Psoas muscle (tissue), 8 donors: ENCODE measurements around the gene AGA. TPM values are rescaled to one million over a fixed set of nuclear protein-coding genes. Genes with fewer than 3 reads are reported as not detected.

Source experiments
- ATAC-seq, 4 donors: fragments of 200-7000 bp; cut with Tn5 transposase; one replicate each; pipeline ENCODE4 v1.9.1; 2020; ENCODE audit warnings: moderate library complexity in 3 of 4, mild to moderate bottlenecking in 2 of 4
- DNase-seq, 2 donors: peaks; one replicate each; pipeline ENCODE4 v3.0.0-alpha.2; 2020
- H3K27ac ChIP-seq: fragments of 200-600 bp; one replicate; pipeline ENCODE4 v1.8.0; 2022
- H3K27me3 ChIP-seq, 3 donors: fragments of 200-600 bp in 1 of 3; one replicate each; pipeline versions ENCODE4 v1.6.1 to v1.8.0; 2013 to 2022; ENCODE audit warnings: low read length in 2 of 3, mild to moderate bottlenecking in 2 of 3, moderate library complexity in 1 of 3; ENCODE audit not compliant: insufficient read depth in 3 of 3
- H3K36me3 ChIP-seq, 2 donors: fragments of 200-600 bp in 1 of 2; one replicate each; pipeline versions ENCODE4 v1.6.1 to v1.8.0; 2013 to 2022; ENCODE audit warnings: low read depth in 1 of 2, mild to moderate bottlenecking in 1 of 2, moderate library complexity in 1 of 2; ENCODE audit not compliant: insufficient read depth in 1 of 2
- H3K4me1 ChIP-seq: fragments of 200-600 bp; one replicate; pipeline ENCODE4 v1.8.0; 2022
- H3K4me3 ChIP-seq: fragments of 200-600 bp; one replicate; pipeline ENCODE4 v1.8.0; 2022; ENCODE audit warnings: mild to moderate bottlenecking
- H3K9me3 ChIP-seq: fragments of 200-600 bp; one replicate; pipeline ENCODE4 v1.8.0; 2022
- CTCF ChIP-seq: fragments of 200-600 bp; IDR thresholded peaks from one replicate; pipeline ENCODE4 v1.8.0; 2022; ENCODE audit warnings: antibody characterized with exemption
- WGBS, 3 donors: extraction: QIAGEN DNeasy Blood & Tissue Kit; methylation state at CpG; one replicate each; pipeline versions ENCODE4 v1.1.6 to v1.1.7; 2013; 5-methylcytosine and 5-hydroxymethylcytosine counted together
- intact Hi-C, 2 donors: fragments of 100-400 bp; cut with DNase I; formaldehyde crosslinking; loops; one replicate each; pipeline versions ENCODE4 v1.11.0 to v1.14.2; 2022
- polyA plus RNA-seq, 3 donors: library from polyadenylated mRNA; stranded (reverse); fragments of 200-250 nt; gene quantifications; one replicate each; pipeline ENCODE4 v1.2.3, GENCODE V29; 2013
- total RNA-seq, 4 donors: library from RNA; stranded (reverse); fragmentation: NEBNext Ultra II Directional in 2 of 4; extraction: Animal tissue kit (Norgen Biotek cat#: 25700) in 2 of 4; gene quantifications; one replicate each; pipeline versions ENCODE4 v1.2.1 to v1.2.4, GENCODE V29; 2021 to 2023
- donor health status: healthy with polysubstance abuse.
- donor health status: DM: no; HTN: no; CAD: no; lungs with moderate emphysema.
- donor health status: Bipolar disorder and iron deficiency.
- donor health status: healthy.
- donor health status: DM: yes; HTN: yes; CAD: no.
- donor health status: DM: no; HTN: no; CAD: no.
- donor health status: DM: no; HTN: no; CAD: no.
- donor health status: DM: yes; HTN: yes; CAD: no.

The AGA gene
- total and polyA plus RNA-seq, 7 donors, result 3.5 to 6.7 (median 5.7) TPM

GRCh38 chr4:177384856-177385397 is 57.3 kb downstream of the AGA start:
- no peaks in the 10 kb centered on the region for H3K27me3 ChIP-seq
- no peaks in the 10 kb centered on the region for H3K9me3 ChIP-seq
- H3K4me1 ChIP-seq, result no peaks in the 10 kb centered on the region
- ATAC-seq, result no peak
- no peak for DNase-seq
- no peaks in the 10 kb centered on the region for H3K36me3 ChIP-seq
- 71 to 76% (median 72%) methylated on average over 4 of the region's 4 CpGs for WGBS, 3 donors
- H3K4me3 ChIP-seq, result no peak overlapping the region
- no peak overlapping the region for H3K27ac ChIP-seq
- intact Hi-C loops, result no loop called here
- TF ChIP-seq CTCF, result no peak

GRCh38 chr4:177381762-177382310 is 60.4 kb downstream of the AGA start:
- no peak overlapping the region for H3K27ac ChIP-seq
- H3K27me3 ChIP-seq, result no peaks in the 10 kb centered on the region
- no peak for TF ChIP-seq CTCF
- DNase-seq (no peak), ATAC-seq (no peak)
- H3K36me3 ChIP-seq, result no peaks in the 10 kb centered on the region
- WGBS, 3 donors, result 93 to 94% (median 94%) methylated on average over 13 of the region's 13 CpGs
- no peak overlapping the region for H3K4me3 ChIP-seq
- H3K9me3 ChIP-seq, result no peaks in the 10 kb centered on the region
- H3K4me1 ChIP-seq, result no peaks in the 10 kb centered on the region
- intact Hi-C loops, result no loop called here

Other genes with a start within 250 kb of the AGA start
- under 1 TPM in 3 of 4 donors, not detected in 1; 0.13 to 0.17 (median 0.15) TPM for gene NEIL3, start 132.6 kb downstream of the AGA start, total RNA-seq
- gene NEIL3, start 132.6 kb downstream of the AGA start, polyA plus RNA-seq, result under 1 TPM in 1 of 3 donors, not detected in 2; 0.01 TPM